GM10266 (cell line): Measurements from ENCODE around the gene NAV1.

Experiments used
- DNase-seq: peaks from one replicate; pipeline ENCODE4 v3.0.0; 2012; ENCODE audit errors: extremely low spot score
- CTCF ChIP-seq: IDR thresholded peaks from 2 replicates; pipeline ENCODE4 v1.5.1; 2012; ENCODE audit warnings: mild to moderate bottlenecking, low read depth; ENCODE audit not compliant: control insufficient read depth, insufficient read depth; ENCODE audit errors: missing control alignments

NAV1 gene

GRCh38 chr1:201493757-201494617 is 44.9 kb upstream of the NAV1 start:
- TF ChIP-seq CTCF, result no peak
- no peak for DNase-seq

- DNase-seq, result no peak
- no peak for TF ChIP-seq CTCF
These were observed 43.2 kb upstream of the NAV1 start for GRCh38 chr1:201495551-201496295.

GRCh38 chr1:201496296-201496690 is 42.6 kb upstream of the NAV1 start:
- no peak for TF ChIP-seq CTCF
- no peak for DNase-seq

GRCh38 chr1:201497935-201498509 is 40.9 kb upstream of the NAV1 start:
- no peak for TF ChIP-seq CTCF
- no peak for DNase-seq

- no peak for DNase-seq
- no peak for TF ChIP-seq CTCF
These were observed 40.3 kb upstream of the NAV1 start for GRCh38 chr1:201498621-201499020.

GRCh38 chr1:201499191-201499590 is 39.7 kb upstream of the NAV1 start:
- no peak for DNase-seq
- no peak for TF ChIP-seq CTCF
